Measurements from ENCODE around the gene MSANTD1.
A peak's percentile ranks its signal among the peaks of the same experiment; 100 is the strongest.
"Not testable (repeated sequence)": the region's sequence is repeated elsewhere in the genome, so short reads cannot be mapped to it uniquely, and the experiment has no call there.

Gene MSANTD1

GRCh38 chr4:3291969-3292570 lies 43.1 kb downstream of the MSANTD1 start:
- DNase-seq: no peak

GRCh38 chr4:3292571-3293400 lies 43.8 kb downstream of the MSANTD1 start, which contains the start of gene RGS12:
Gene RGS12, plus strand, starts transcription at chr4:3293021. Its CDS starts 23,150 bp downstream, at chr4:3316171.
- peak; percentile 70 for DNase-seq

- no peak for DNase-seq
Measured at GRCh38 chr4:3293401-3294391, 44.7 kb downstream of the MSANTD1 start.

GRCh38 chr4:3294401-3295241 lies 45.7 kb downstream of the MSANTD1 start:
- DNase-seq: no peak

GRCh38 chr4:3295837-3296624 lies 47.1 kb downstream of the MSANTD1 start:
- no peak for DNase-seq

GRCh38 chr4:3296651-3297050 lies 47.7 kb downstream of the MSANTD1 start:
- DNase-seq: no peak

- DNase-seq: no peak
Measured at GRCh38 chr4:3297066-3297859, 48.3 kb downstream of the MSANTD1 start.

GRCh38 chr4:3299122-3299975 lies 50.4 kb downstream of the MSANTD1 start:
- no peak for DNase-seq

- DNase-seq: no peak
Measured at GRCh38 chr4:3299976-3300671, 51.2 kb downstream of the MSANTD1 start.

- DNase-seq: not testable (repeated sequence)
Measured at GRCh38 chr4:3300882-3301281, 51.9 kb downstream of the MSANTD1 start.

- DNase-seq: no peak
Measured at GRCh38 chr4:3301450-3302172, 52.7 kb downstream of the MSANTD1 start.

- DNase-seq: no peak
Measured at GRCh38 chr4:3302173-3302785, 53.3 kb downstream of the MSANTD1 start.

- no peak for DNase-seq
Measured at GRCh38 chr4:3302786-3303564, 54.0 kb downstream of the MSANTD1 start.

GRCh38 chr4:3303565-3303824 lies 54.5 kb downstream of the MSANTD1 start:
- no peak for DNase-seq

- DNase-seq: no peak
Measured at GRCh38 chr4:3303923-3304710, 55.2 kb downstream of the MSANTD1 start.

Data from NCI-H510A (cell line).